Measurements from ENCODE around the gene BLVRA. TPM values are rescaled to one million over a fixed set of nuclear protein-coding genes. Genes with fewer than 3 reads are reported as not detected.
A peak's percentile ranks its signal among the peaks of the same experiment; 100 is the strongest.

The BLVRA gene
- total and polyA plus RNA-seq, 10 of the 15 experiments (the other 5 are each of a cell fraction or from before 2014, with no cell fraction given), result 63.3 to 198 (median 102) TPM

DNA sequence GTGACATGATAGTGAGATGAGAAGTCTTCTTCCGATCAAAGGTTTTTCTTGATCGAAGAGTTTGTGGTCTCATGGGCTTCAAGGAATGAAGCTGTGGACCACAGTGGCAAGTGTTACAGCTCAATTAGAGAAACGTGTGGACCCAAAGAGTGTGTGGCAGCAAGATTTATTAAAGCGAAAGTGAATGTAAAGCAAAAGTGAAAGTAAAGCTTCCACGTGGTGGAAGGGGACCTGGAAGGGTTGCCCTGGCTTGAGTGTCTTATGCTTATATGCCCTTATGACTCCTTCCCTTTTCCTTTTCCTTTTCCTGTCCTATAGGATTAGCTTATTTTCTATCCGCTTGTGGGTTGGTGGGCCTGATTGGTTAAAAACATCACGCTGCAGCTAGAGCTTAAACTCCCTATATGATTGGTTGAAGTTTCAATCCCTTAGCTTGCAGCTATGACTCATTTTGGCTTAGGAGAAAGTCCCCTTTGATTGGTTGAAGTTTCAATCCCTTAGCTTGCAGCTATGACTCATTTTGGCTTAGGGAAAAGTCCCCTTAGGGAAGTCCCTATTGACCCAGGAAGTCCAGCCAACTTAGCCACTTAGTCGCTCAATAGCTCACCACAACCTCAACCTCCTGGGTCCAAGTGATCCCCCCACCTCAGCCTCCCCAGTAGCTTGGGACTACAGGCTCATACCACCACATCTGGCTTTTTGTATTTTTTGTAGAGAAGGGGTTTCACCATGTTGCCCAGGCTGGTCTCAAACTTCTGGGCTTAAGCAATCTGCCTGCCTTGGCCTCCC lies 76.2 kb downstream of the BLVRA start (continued):
- TF ChIP-seq, protein P1, sequence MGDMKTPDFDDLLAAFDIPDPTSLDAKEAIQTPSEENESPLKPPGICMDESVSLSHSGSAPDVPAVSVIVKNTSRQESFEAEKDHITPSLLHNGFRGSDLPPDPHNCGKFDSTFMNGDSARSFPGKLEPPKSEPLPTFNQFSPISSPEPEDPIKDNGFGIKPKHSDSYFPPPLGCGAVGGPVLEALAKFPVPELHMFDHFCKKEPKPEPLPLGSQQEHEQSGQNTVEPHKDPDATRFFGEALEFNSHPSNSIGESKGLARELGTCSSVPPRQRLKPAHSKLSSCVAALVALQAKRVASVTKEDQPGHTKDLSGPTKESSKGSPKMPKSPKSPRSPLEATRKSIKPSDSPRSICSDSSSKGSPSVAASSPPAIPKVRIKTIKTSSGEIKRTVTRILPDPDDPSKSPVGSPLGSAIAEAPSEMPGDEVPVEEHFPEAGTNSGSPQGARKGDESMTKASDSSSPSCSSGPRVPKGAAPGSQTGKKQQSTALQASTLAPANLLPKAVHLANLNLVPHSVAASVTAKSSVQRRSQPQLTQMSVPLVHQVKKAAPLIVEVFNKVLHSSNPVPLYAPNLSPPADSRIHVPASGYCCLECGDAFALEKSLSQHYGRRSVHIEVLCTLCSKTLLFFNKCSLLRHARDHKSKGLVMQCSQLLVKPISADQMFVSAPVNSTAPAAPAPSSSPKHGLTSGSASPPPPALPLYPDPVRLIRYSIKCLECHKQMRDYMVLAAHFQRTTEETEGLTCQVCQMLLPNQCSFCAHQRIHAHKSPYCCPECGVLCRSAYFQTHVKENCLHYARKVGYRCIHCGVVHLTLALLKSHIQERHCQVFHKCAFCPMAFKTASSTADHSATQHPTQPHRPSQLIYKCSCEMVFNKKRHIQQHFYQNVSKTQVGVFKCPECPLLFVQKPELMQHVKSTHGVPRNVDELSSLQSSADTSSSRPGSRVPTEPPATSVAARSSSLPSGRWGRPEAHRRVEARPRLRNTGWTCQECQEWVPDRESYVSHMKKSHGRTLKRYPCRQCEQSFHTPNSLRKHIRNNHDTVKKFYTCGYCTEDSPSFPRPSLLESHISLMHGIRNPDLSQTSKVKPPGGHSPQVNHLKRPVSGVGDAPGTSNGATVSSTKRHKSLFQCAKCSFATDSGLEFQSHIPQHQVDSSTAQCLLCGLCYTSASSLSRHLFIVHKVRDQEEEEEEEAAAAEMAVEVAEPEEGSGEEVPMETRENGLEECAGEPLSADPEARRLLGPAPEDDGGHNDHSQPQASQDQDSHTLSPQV (IDR thresholded peaks at IDR 0.05), result no peak
- no peak for TF ChIP-seq MTA3 (IDR thresholded peaks at IDR 0.05; ENCODE audit: borderline replicate concordance, low read length)
- TF ChIP-seq ZBED1 (IDR thresholded peaks at IDR 0.05; ENCODE audit: borderline replicate concordance), result peak; percentile 53; the same call in 1 of the 2 replicates
- TF ChIP-seq TARDBP (IDR thresholded peaks at IDR 0.05; ENCODE audit: borderline replicate concordance), result no peak
- no peak for TF ChIP-seq SMAD1 (IDR thresholded peaks at IDR 0.05; ENCODE audit: low read depth, partially characterized antibody)
- TF ChIP-seq MTA2 (IDR thresholded peaks at IDR 0.05; ENCODE audit: low read depth), result peak; percentile 61
- no peak for TF ChIP-seq RAD21 (IDR thresholded peaks at IDR 0.05; ENCODE audit: insufficient read depth, low read depth, low read length)
- TF ChIP-seq RUNX3 (IDR thresholded peaks at IDR 0.05; ENCODE audit: low read length), result peak; percentile 81
- TF ChIP-seq CHD1 (IDR thresholded peaks at IDR 0.05; ENCODE audit: low read depth, low read length), result no peak
- TF ChIP-seq, protein P2, sequence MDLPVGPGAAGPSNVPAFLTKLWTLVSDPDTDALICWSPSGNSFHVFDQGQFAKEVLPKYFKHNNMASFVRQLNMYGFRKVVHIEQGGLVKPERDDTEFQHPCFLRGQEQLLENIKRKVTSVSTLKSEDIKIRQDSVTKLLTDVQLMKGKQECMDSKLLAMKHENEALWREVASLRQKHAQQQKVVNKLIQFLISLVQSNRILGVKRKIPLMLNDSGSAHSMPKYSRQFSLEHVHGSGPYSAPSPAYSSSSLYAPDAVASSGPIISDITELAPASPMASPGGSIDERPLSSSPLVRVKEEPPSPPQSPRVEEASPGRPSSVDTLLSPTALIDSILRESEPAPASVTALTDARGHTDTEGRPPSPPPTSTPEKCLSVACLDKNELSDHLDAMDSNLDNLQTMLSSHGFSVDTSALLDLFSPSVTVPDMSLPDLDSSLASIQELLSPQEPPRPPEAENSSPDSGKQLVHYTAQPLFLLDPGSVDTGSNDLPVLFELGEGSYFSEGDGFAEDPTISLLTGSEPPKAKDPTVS (IDR thresholded peaks at IDR 0.05; ENCODE audit: low read depth, low read length), result no peak
- TF ChIP-seq TAF1 (IDR thresholded peaks at IDR 0.05; ENCODE audit: borderline replicate concordance, low read depth, low read length), result no peak
- TF ChIP-seq SRF (IDR thresholded peaks at IDR 0.05; ENCODE audit: low read depth in 2 of 2, low read length in 2 of 2), result no peak
- TF ChIP-seq FOXM1 (IDR thresholded peaks at IDR 0.05; ENCODE audit: low read depth, low read length), result peak; percentile 32; the same call in 1 of the 2 replicates
- peak; percentile 94 for TF ChIP-seq SMARCA5 (IDR thresholded peaks at IDR 0.05)
- no peak for TF ChIP-seq POLR2A (IDR thresholded peaks at IDR 0.05; ENCODE audit: low read depth, low read length)
- 0 out of 2 replicates have a peak, but pooled peaks have one; percentile 51 for TF ChIP-seq HCFC1 (IDR thresholded peaks at IDR 0.05; ENCODE audit: low read length)
- TF ChIP-seq, protein P3, sequence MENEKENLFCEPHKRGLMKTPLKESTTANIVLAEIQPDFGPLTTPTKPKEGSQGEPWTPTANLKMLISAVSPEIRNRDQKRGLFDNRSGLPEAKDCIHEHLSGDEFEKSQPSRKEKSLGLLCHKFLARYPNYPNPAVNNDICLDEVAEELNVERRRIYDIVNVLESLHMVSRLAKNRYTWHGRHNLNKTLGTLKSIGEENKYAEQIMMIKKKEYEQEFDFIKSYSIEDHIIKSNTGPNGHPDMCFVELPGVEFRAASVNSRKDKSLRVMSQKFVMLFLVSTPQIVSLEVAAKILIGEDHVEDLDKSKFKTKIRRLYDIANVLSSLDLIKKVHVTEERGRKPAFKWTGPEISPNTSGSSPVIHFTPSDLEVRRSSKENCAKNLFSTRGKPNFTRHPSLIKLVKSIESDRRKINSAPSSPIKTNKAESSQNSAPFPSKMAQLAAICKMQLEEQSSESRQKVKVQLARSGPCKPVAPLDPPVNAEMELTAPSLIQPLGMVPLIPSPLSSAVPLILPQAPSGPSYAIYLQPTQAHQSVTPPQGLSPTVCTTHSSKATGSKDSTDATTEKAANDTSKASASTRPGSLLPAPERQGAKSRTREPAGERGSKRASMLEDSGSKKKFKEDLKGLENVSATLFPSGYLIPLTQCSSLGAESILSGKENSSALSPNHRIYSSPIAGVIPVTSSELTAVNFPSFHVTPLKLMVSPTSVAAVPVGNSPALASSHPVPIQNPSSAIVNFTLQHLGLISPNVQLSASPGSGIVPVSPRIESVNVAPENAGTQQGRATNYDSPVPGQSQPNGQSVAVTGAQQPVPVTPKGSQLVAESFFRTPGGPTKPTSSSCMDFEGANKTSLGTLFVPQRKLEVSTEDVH (IDR thresholded peaks at IDR 0.05; ENCODE audit: low read depth, partially characterized antibody), result no peak
- no peak for TF ChIP-seq TBL1XR1 (IDR thresholded peaks at IDR 0.05; ENCODE audit: low read depth, low read length)
- TF ChIP-seq NBN (IDR thresholded peaks at IDR 0.05), result peak; percentile 76
- TF ChIP-seq BCLAF1 (IDR thresholded peaks at IDR 0.05), result no peak

All from GM12878 (cell line).